Activated CD4-positive, alpha-beta T cell treated with anti-CD3 and anti-CD28 coated beads for 4 hours (primary cell): ENCODE measurements around the gene TELO2.
"Not testable (repeated sequence)": the region's sequence is repeated elsewhere in the genome, so short reads cannot be mapped to it uniquely, and the experiment has no call there.

Experiments used
- DNase-seq, 2 donors: peaks; one replicate each; pipeline ENCODE4 v3.0.0-alpha.2; 2020

Gene TELO2

DNA sequence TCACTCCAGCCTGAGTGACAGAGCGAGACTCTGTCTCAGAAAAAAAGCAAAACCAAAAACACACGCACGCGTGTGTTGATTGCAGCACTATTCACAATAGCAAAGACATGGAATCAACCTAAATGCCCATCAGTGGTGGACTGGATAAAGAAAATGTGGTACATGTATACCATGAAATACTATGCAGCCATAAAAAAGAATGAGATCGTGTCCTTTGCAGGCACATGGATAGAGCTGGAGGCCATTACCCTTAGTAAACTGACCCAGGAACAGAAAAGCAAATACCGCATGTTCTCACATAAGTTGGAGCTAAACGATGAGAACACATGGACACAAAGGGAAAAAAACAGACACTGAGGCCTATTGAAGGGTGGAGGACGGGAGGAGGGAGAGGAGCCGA is 14.2 kb upstream of the TELO2 start:
- not testable (repeated sequence) for DNase-seq

DNA sequence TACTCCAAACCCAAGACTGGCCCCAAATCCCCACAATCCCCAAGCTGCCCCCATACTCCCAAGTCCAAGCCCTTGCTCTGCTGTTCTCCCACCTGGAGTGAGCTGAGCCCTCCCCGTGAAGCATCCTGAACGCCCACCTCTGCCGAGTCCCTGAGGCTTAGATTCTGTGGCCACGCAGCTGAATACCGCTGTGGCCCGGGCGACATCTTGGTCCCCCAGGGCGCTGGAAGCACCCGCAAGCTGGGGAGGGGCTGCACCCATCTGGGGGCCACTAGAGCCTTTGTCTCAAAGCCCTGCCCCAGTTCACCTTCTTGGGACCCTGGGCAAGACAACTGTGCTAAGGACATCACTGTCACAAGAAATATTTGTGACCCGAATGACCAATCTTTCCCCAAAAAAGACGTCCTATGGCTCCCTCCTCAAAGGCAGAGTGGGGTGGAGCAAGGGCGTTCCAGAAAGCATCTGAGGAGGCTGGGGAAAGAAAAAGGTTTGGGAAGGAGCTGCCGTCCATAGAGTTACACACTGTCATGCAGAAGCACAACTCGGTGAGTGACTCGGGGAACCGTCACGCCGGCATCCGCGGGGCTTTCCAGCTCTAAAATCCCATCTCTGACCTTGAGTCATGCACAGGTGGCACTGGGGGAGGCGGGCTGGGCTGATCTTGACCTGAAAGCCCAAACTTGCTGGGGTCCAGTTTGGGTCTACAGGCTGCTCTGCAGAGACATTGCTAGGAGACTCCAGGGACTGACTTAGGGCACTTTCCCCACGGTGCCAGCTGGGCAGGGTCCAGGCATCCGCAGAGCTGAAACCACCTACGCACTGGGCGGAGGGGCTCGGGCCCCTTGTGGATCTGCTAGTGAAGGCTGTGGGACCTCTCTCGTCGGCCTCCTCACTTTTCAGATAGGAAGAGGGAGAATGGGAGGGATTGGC is 11.0 kb upstream of the TELO2 start:
- no peak for DNase-seq

GRCh38 chr16:1485847-1486496 is 7.2 kb upstream of the TELO2 start:
- no peak for DNase-seq

DNA sequence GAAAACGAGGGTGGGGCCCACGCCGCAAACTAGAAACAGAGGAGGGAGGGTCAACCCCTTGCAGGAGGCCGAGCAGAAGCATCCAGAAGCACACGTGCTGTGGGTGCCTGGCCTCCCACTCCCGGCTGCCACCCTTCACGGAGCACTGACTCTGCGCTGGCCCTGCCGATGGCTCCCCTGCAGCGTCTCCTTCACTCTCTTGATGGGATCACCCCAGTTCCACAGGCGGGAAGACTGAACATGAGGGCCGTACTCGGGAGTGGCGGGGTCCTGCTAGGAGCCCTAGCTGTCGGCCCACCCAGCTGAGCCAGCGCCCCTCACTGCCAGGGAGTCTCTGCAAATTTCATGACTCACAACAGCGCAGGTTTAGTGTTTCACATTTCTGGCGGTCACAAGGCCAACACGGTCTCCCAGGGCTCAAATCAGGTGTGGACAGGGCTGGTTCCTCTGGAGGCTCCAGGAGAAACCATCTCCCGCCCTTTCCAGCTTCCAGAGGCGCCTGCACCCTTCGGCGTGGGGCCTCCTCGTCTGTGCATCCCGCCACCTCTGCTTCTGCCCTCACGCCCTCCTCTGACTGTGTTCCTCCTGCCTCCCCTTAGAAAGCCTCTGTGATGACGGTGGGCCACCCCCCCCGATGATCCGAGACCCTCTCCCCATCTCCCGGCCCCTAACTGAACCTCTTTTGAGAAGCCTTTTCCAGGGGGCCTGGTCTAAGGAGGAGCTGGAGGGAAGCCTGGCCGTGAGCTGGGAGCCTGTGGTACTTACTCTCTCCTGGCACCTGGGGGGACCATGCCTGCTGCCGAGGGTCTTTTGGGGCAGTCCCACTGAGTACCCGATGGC is 6.4 kb upstream of the TELO2 start:
- DNase-seq, result no peak

DNA sequence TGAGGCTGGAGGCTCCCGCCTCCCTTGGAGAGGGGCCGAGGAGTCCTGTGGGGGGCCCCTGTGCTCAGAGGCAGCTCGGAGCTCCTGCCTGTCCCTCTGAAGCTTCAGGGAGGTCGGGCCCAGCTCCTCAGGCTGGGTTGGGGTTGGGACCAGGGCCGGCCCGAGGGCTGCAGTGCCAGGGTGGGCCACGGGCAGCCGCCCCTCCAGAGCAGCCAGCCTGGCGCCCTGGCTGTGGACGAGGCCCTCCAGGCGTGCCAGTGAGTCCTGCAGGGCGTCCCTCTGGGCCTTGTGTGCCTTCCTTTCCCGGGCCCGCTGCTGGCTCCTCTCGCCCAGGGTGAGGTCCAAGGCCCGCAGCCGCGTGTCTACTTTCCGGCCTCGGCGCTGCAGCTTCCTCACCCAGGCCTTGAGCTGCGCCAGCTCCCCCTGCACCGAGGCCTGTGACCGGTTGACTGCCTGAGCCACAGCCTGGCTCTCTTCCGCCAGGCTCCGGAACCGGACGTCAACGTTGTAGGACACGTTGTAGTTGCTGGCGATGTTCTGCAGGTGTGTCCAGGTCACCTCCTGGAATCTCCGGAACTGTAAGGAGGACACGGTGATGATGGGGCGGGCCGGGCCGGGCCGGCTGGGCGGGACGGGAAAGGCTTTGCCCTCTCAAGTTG is 5.6 kb upstream of the TELO2 start:
- no peak for DNase-seq

- DNase-seq, result no peak
These were observed 5.0 kb upstream of the TELO2 start for GRCh38 chr16:1488054-1488601.

- DNase-seq, result no peak
These were observed 4.5 kb upstream of the TELO2 start, which contains the start of gene PTX4 for GRCh38 chr16:1488619-1489018. TSS of gene PTX4 (minus strand) at chr16:1488944. CDS start at chr16:1488909, 35 bp downstream.

DNA sequence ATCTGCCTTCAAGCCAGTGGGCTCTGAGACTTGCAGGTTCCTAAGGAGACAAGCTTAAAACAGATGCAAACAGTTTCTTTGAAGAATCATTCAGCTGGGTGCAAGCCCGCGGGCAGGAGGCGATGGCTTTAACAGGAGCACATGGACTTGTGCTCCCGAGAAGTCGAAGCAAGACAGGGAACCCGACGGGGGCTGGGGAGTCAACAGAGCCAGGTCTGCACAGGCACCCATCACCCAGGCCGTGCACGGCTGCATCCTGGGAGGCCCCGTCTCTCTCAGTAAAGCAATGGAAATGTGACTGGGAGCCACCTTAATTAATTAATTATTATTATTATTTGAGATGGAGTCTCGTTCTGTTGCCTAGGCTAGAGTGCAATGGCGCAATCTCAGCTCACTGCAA is 4.1 kb upstream of the TELO2 start:
- no peak for DNase-seq

GRCh38 chr16:1491327-1491726 is 1.8 kb upstream of the TELO2 start:
- no peak for DNase-seq

GRCh38 chr16:1492082-1492922 is 858 bp upstream of the TELO2 start:
- DNase-seq, result peak in 1 of 2 donors; percentile 10

- DNase-seq, result peak; percentile 9 to 18
These were observed 560 bp downstream of the TELO2 start for GRCh38 chr16:1493746-1494094.

GRCh38 chr16:1494129-1494640 is 1.0 kb downstream of the TELO2 start:
- DNase-seq, result no peak

DNA sequence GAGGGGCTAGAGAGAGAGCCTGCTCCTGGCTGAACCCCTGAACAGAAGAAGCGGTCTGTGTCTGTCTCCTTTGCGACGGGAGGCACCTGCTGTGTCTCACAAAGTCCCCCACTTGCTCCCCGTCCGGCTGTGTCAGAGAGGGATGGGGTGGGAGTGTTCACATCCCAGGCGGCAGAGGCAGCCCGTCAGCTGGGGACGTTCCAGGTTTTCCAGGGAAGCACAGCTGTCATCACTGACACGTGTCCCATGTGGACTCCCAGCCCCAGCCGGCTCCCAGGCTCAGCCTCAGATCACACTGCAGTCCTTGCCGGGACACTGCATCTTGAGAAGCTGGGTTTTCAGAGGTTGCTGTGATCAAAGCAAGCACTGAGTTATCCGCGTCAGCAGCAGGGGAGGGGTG is 1.6 kb downstream of the TELO2 start:
- DNase-seq, result no peak

DNA sequence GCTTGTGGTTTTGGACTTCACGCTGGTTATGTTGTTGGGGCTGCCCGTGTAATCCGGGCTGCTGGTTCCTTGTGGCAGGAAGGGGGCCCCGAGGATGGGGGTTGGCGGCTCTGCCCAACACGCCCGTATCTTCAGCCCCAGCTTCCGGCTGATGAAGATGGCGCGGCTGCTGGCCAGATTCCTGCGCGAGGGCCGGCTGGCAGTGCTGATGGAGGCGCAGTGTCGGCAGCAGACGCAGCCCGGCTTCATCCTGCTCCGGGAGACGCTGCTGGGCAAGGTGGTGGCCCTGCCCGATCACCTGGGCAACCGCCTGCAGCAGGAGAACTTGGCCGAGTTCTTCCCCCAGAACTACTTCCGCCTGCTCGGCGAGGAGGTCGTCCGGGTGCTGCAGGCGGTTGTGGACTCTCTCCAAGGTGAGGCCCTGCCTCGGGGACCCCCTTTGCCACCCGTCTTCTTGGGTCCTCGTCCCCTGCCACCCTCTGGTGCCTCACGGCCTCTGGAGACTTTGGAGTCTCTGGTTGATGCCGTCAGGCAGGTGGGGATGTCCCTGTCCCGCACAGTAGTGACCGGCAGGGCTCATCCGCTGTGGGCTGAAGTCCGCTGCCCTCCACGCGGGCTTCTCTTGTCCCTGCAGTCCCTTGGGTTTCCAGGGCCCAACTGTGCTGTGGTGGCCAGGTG is 2.2 kb downstream of the TELO2 start:
- no peak for DNase-seq

DNA sequence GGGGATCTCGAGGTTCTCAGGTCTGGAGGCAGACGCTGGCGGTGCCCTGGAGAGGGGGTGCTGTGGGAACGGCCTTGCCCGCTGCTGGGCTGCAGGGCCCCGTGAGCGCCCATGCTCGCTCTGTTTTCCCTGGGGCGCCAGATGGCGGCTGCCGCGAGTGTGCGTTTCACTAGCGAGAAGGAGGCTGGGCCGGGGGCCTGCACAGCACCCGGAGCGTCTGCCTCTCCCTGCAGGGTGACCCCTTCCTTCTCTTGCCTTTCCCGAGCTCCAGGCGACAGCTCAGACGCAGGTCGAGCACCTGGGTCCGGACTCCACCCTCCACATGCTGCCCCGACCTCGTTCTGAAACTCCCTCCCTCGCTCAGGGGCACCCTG is 2.7 kb downstream of the TELO2 start:
- no peak for DNase-seq

DNA sequence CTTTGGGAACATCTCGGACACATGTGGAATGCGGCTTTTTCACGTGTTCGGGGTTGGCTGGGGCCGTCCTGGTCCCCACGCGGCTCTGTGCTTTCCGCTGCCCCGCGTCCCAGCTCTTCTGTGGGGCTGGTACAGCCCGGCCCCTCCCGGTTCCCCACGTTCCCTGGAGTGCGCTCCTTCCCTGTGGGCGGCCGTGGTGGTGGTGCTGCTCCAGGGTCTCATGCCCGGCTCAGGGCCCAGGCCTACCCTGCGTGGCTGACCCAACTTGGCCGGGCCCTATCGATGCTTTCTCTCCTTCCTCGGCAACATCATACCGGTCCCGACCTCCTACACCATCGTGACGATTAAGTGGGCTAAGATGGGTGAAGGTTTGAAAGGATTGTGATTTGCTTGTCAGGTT is 3.3 kb downstream of the TELO2 start:
- DNase-seq, result no peak

DNA sequence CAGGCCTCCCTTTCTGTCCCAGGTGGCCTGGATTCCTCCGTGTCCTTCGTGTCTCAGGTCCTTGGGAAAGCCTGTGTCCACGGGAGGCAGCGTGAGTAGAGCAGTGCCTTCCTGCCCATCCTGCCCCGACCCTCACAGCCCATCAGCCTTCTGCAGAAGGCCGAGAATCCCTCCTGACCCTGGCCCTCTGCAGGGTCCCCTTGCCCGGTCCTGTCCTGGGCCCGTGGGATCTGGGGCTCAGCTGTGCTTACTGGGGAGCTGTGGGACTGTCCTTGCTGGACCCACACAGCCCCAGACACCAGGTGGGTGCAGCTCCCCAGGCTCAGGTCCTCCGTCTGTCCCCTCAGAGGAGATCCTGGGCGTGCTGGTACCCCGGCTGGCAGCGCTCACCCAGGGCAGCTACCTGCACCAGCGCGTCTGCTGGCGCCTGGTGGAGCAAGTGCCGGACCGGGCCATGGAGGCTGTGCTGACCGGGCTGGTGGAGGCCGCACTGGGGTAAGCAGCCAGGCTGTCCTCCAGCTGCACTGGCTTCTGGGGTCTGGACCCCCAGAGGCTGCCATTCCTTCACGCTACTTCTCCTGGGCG is 3.9 kb downstream of the TELO2 start:
- no peak for DNase-seq

GRCh38 chr16:1498899-1499676 is 5.9 kb downstream of the TELO2 start:
- no peak for DNase-seq

DNA sequence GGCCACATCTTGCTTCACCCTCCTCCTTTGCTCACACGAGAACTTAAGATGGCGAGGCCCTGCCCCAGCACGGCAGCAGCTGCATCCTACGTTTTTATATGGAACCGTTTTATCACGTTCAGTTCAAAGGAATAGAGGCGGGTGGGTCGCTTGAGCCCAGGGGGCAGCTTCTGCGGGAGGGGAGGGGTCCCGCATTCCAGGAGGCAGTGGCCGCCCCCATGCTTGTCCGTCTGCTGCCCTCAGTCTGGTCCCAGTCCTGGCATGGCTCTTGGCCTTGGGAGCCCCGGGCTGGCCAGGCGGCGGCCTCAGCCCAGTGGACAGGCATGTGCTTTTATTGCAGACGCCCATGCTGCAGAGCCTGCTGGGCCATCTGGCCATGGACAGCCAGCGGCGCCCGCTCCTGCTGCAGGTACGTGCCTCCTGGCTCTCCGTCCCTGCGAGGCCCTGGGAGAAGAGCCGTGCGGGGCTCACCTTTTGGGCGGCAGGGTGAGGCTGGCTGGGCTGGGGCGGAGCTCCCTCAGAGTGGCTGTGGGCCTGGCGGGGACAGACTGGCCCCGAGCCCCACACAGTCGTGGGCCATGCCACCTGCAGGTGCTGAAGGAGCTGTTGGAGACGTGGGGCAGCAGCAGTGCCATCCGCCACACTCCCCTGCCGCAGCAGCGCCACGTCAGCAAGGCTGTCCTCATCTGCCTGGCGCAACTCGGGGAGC is 6.8 kb downstream of the TELO2 start:
- DNase-seq, result no peak
